Pancreas (tissue), 10 donors: ENCODE results near the gene NDC1. TPM values are rescaled to one million over a fixed set of nuclear protein-coding genes. Genes with fewer than 3 reads are reported as not detected.

Experiments used
- ATAC-seq, 4 donors: fragments of 200-7000 bp; cut with Tn5 transposase; one replicate each; pipeline versions ENCODE4 v1.8.0 to v1.9.1; 2020; ENCODE audit warnings: mild to moderate bottlenecking in 4 of 4, moderate library complexity in 4 of 4
- DNase-seq, 6 donors: peaks; one replicate each; pipeline ENCODE4 v3.0.0-alpha.2; 2020
- FAIRE-seq: peaks from 2 replicates; lab custom pipeline; 2012; peaks lifted over from hg19 to GRCh38; lab: Jason Lieb, UNC
- H3K27ac ChIP-seq, 4 donors: fragments of 200-600 bp; sonication (generic); 1 replicate in 3 of 4; 2 replicates in 1 of 4; pipeline versions ENCODE4 v1.5.0 to v1.8.0; 2020
- H3K27me3 ChIP-seq, 4 donors: fragments of 200-600 bp; one replicate each; pipeline ENCODE4 v1.8.0; 2021
- H3K36me3 ChIP-seq, 3 donors: fragments of 200-600 bp; sonication (generic) in 1 of 3; one replicate each; pipeline versions ENCODE4 v1.5.0 to v1.8.0; 2020 to 2021
- H3K4me1 ChIP-seq, 3 donors: fragments of 200-600 bp; one replicate each; pipeline ENCODE4 v1.8.0; 2021
- H3K4me3 ChIP-seq, 4 donors: fragments of 200-600 bp; sonication (generic) in 2 of 4; one replicate each; pipeline versions ENCODE4 v1.5.0 to v1.8.0; 2020 to 2021
- H3K9me3 ChIP-seq, 4 donors: fragments of 200-600 bp; one replicate each; pipeline ENCODE4 v1.8.0; 2021
- CTCF ChIP-seq, 4 donors: fragments of 200-600 bp; sonication (generic) in 3 of 4; IDR thresholded peaks; one replicate each; pipeline versions ENCODE4 v1.5.0 to v1.8.0; 2021; ENCODE audit warnings: antibody characterized with exemption in 4 of 4
- WGBS, 2 donors: extraction: QIAGEN DNeasy Blood & Tissue Kit; methylation state at CpG; one replicate each; pipeline ENCODE4 v1.1.7; 2013; 5-methylcytosine and 5-hydroxymethylcytosine counted together
- intact Hi-C, 3 donors: fragments of 100-400 bp; cut with DNase I; formaldehyde crosslinking; loops; one replicate each; pipeline versions ENCODE4 v1.11.1 to v1.14.2; 2022
- polyA plus RNA-seq, 2 donors: library from polyadenylated mRNA; stranded (reverse); fragments of 200-250 nt; gene quantifications; one replicate each; pipeline ENCODE4 v1.2.3, GENCODE V29; 2013
- total RNA-seq, 6 donors: library from RNA; stranded (reverse); fragmentation: NEBNext Ultra II Directional in 4 of 6; extraction: Animal tissue kit (Norgen Biotek cat#: 25700) in 4 of 6; gene quantifications; one replicate each; pipeline versions ENCODE4 v1.2.1 to v1.2.4, GENCODE V29; 2021 to 2023
- donor health status: healthy with polysubstance abuse.
- donor health status: DM: no; HTN: no; CAD: no; lungs with moderate emphysema.
- donor health status: DM: no; HTN: no; CAD: no.
- donor health status: control.
- donor health status: control.
- donor health status: Bipolar disorder and iron deficiency.
- donor health status: DM: yes; HTN: yes; CAD: no.
- donor health status: DM: no; HTN: no; CAD: no.
- donor health status: DM: no; HTN: no; CAD: no.
- donor health status: DM: yes; HTN: yes; CAD: no.

Gene NDC1
- total and polyA plus RNA-seq, 8 donors = 1.6 to 7.4 (median 4.7) TPM

DNA sequence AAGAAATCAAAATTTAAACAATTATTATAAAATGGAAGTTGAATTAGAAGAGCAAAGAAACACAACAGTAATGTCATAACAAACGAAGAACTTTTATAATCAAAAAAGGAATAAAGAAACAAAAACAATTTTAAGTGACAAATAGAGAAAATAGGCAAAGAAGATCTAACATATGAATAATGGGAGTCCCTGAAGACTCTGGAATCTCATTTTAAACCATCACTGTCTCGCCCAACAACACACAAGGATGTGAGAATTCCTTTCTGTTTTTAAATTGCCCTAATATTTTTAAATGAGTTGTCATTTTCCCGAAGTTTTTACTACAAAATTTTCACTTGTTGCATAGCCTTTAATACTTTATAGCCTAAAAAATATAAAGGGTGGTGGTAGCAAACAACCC, 4.3 kb upstream of the NDC1 start:
- 67 to 90% methylated on average over 3 of the region's 3 CpGs for WGBS, 2 donors
- Histone ChIP-seq H3K27ac (no peak overlapping the region), H3K9me3 (no peaks in the 10 kb centered on the region), H3K4me1 (peaks cover 0 to under 1% (median 0%) of the 10 kb centered on the region in 3 donors), H3K4me3 (no peak overlapping the region), H3K27me3 (no peaks in the 10 kb centered on the region), H3K36me3 (no peaks in the 10 kb centered on the region)
- no peak for TF ChIP-seq CTCF (IDR thresholded peaks at IDR 0.05)
- no peak for FAIRE-seq
- ATAC-seq = no peak
- intact Hi-C loops = no loop called here
- DNase-seq = no peak

- H3K9me3 ChIP-seq = no peaks in the 10 kb centered on the region
- H3K27me3 ChIP-seq = no peaks in the 10 kb centered on the region
- intact Hi-C loops = no loop called here
- no peaks in the 10 kb centered on the region for H3K36me3 ChIP-seq
- TF ChIP-seq CTCF (IDR thresholded peaks at IDR 0.05) = no peak
- peak overlapping the region; percentile 89 to 98 (median 91) for H3K27ac ChIP-seq
- H3K4me1 ChIP-seq = peaks cover 0 to 5% (median 0%) of the 10 kb centered on the region in 3 donors
- 3% methylated on average over 2 of the region's 2 CpGs for WGBS, 2 donors
- peak overlapping the region in 2 of 4 donors; percentile 80 to 85 for H3K4me3 ChIP-seq
- no peak for FAIRE-seq
- ATAC-seq = no peak
- DNase-seq = no peak
Measured at GRCh38 chr1:53838654-53838974, 518 bp upstream of the NDC1 start.

- peak overlapping the region; percentile 60 to 85 (median 78) for H3K4me3 ChIP-seq
- FAIRE-seq (no peak), ATAC-seq (peak in 1 of 4 donors; percentile 19), DNase-seq (no peak)
- TF ChIP-seq CTCF (IDR thresholded peaks at IDR 0.05) = no peak
- H3K4me1 ChIP-seq = peaks cover 0 to 5% (median 0%) of the 10 kb centered on the region in 3 donors
- no peaks in the 10 kb centered on the region for H3K9me3 ChIP-seq
- H3K27me3 ChIP-seq = no peaks in the 10 kb centered on the region
- WGBS, 2 donors = 0% methylated on average over 5 of the region's 5 CpGs
- H3K27ac ChIP-seq = peak overlapping the region in 2 of 4 donors; percentile 89 to 91
- intact Hi-C loops = no loop called here
- H3K36me3 ChIP-seq = no peaks in the 10 kb centered on the region
Measured at GRCh38 chr1:53837646-53837923, 511 bp downstream of the NDC1 start.

GRCh38 chr1:53835491-53835890, 2.6 kb downstream of the NDC1 start:
- TF ChIP-seq CTCF (IDR thresholded peaks at IDR 0.05) = no peak
- FAIRE-seq = no peak
- Histone ChIP-seq H3K27ac (no peak overlapping the region), H3K9me3 (no peaks in the 10 kb centered on the region), H3K27me3 (no peaks in the 10 kb centered on the region), H3K4me3 (no peak overlapping the region), H3K4me1 (peaks cover 0 to 5% (median 0%) of the 10 kb centered on the region in 3 donors), H3K36me3 (no peaks in the 10 kb centered on the region)
- ATAC-seq = no peak
- 89 to 93% methylated on average over 2 of the region's 2 CpGs for WGBS, 2 donors
- DNase-seq = no peak
- intact Hi-C loops = no loop called here

GRCh38 chr1:53834776-53835175, 3.3 kb downstream of the NDC1 start:
- 94 to 95% methylated on average over 11 of the region's 11 CpGs for WGBS, 2 donors
- H3K4me1 ChIP-seq = peaks cover 0 to 5% (median 0%) of the 10 kb centered on the region in 3 donors
- H3K4me3 ChIP-seq = no peak overlapping the region
- H3K9me3 ChIP-seq = no peaks in the 10 kb centered on the region
- DNase-seq (no peak), FAIRE-seq (no peak), ATAC-seq (no peak)
- no peak for TF ChIP-seq CTCF (IDR thresholded peaks at IDR 0.05)
- H3K27me3 ChIP-seq = no peaks in the 10 kb centered on the region
- intact Hi-C loops = no loop called here
- H3K36me3 ChIP-seq = no peaks in the 10 kb centered on the region
- no peak overlapping the region for H3K27ac ChIP-seq
